PC-3 (cell line): ENCODE data around the gene CHCHD10. TPM values are rescaled to one million over a fixed set of nuclear protein-coding genes. Genes with fewer than 3 reads are reported as not detected.

ENCODE experiments used
- ATAC-seq: fragments of 200-7000 bp; cut with Tn5 transposase; 2 replicates; pipeline ENCODE4 v1.9.1; 2020; ENCODE audit warnings: mild to moderate bottlenecking, moderate library complexity
- BruUV-seq: library from RNA; stranded (reverse); fragments of 400-500 nt; replicated peaks from 2 replicates; lab custom pipeline; 2021; lab: Mats Ljungman, UMichigan
- CTCF ChIA-PET: fragments of 300-600 bp; sonication (Branson Sonifier 250); formaldehyde crosslinking; loops from one replicate; lab custom pipeline; 2022; ENCODE audit warnings: antibody characterized with exemption; lab: Charles Lee
- POLR2A ChIA-PET: fragments of 300-600 bp; sonication (Branson Sonifier 250); formaldehyde crosslinking; loops from one replicate; lab custom pipeline; 2022; ENCODE audit warnings: antibody characterized with exemption; ENCODE audit not compliant: unreplicated experiment; lab: Charles Lee
- DNase-seq: peaks from one replicate; pipeline ENCODE4 v3.0.0-alpha.2; 2015
- H2AFZ ChIP-seq: fragments of 300-600 bp; sonication (generic); 2 replicates; pipeline ENCODE4 v1.6.0; 2016; ENCODE audit warnings: antibody characterized with exemption, low read length
- H3F3A ChIP-seq: fragments of 300-600 bp; sonication (generic); one replicate; pipeline ENCODE4 v1.6.0; 2017; ENCODE audit warnings: antibody characterized with exemption, low read length, control low read depth, mild to moderate bottlenecking; ENCODE audit not compliant: unreplicated experiment
- H3K27ac ChIP-seq: fragments of 300-600 bp; sonication (generic); 2 replicates; pipeline ENCODE4 v1.5.1; 2016; ENCODE audit warnings: mild to moderate bottlenecking, low read length
- H3K27me3 ChIP-seq: fragments of 300-600 bp; sonication (generic); 2 replicates; pipeline ENCODE4 v1.6.1; 2016; ENCODE audit warnings: low read length, mixed read lengths
- H3K36me3 ChIP-seq: fragments of 300-600 bp; sonication (generic); 2 replicates; pipeline ENCODE4 v1.6.1; 2016; ENCODE audit warnings: low read depth, mixed run types, low read length, mixed read lengths
- H3K4me1 ChIP-seq: fragments of 300-600 bp; sonication (generic); 2 replicates; pipeline ENCODE4 v1.5.1; 2016; ENCODE audit warnings: low read length; ENCODE audit not compliant: insufficient read depth
- H3K4me2 ChIP-seq: fragments of 300-600 bp; sonication (generic); 2 replicates; pipeline ENCODE4 v1.6.0; 2016; ENCODE audit warnings: low read length
- H3K4me3 ChIP-seq: fragments of 300-600 bp; sonication (generic); 2 replicates; pipeline ENCODE4 v1.5.1; 2016; ENCODE audit warnings: mild to moderate bottlenecking, low read length, mixed read lengths
- H3K79me2 ChIP-seq: fragments of 300-600 bp; sonication (generic); 2 replicates; pipeline ENCODE4 v1.6.1; 2017; ENCODE audit warnings: low read length, mixed read lengths
- H3K9ac ChIP-seq: fragments of 300-600 bp; sonication (generic); 2 replicates; pipeline ENCODE4 v1.6.0; 2016; ENCODE audit warnings: mild to moderate bottlenecking, low read length
- H3K9me2 ChIP-seq: fragments of 300-600 bp; sonication (generic); replicated peaks from 2 replicates; pipeline ENCODE4 v1.6.1; 2016; ENCODE audit warnings: mixed run types, low read length, mixed read lengths
- H3K9me3 ChIP-seq: fragments of 300-600 bp; sonication (generic); 2 replicates; pipeline ENCODE4 v1.6.1; 2016; ENCODE audit warnings: low read length, mixed read lengths
- H4K20me1 ChIP-seq: fragments of 300-600 bp; sonication (generic); 2 replicates; pipeline ENCODE4 v1.6.1; 2016; ENCODE audit warnings: low read length, mixed read lengths
- EZH2 ChIP-seq: fragments of 300-600 bp; sonication (generic); IDR thresholded peaks from one replicate; pipeline ENCODE4 v1.6.1; 2017; ENCODE audit warnings: antibody characterized with exemption, mild to moderate bottlenecking, low read length; ENCODE audit not compliant: unreplicated experiment
- EZH2phosphoT487 ChIP-seq: fragments of 300-600 bp; sonication (generic); IDR thresholded peaks from 2 replicates; pipeline ENCODE4 v1.6.1; 2018; ENCODE audit warnings: mild to moderate bottlenecking, antibody characterized with exemption, low read length, borderline replicate concordance
- intact Hi-C: fragments of 100-400 bp; cut with micrococcal nuclease; formaldehyde crosslinking; loops from 2 replicates; pipeline ENCODE4 v1.9.0; 2023
- total RNA-seq: library from RNA; depleted of rRNA; stranded (reverse); fragments of >200 nt; gene quantifications from 2 replicates; pipeline ENCODE4 v1.2.3, GENCODE V29; 2014
- TF ChIP-seq, protein P1 (sequence below): fragments of 300-600 bp; sonication (generic); conservative IDR thresholded peaks from 2 replicates; pipeline ENCODE4 v1.5.1; 2017; ENCODE audit warnings: antibody characterized with exemption, low read depth, mild to moderate bottlenecking, low read length

The CHCHD10 gene
- total RNA-seq, 1 experiment from 2014 or later = 98.1 TPM

DNA sequence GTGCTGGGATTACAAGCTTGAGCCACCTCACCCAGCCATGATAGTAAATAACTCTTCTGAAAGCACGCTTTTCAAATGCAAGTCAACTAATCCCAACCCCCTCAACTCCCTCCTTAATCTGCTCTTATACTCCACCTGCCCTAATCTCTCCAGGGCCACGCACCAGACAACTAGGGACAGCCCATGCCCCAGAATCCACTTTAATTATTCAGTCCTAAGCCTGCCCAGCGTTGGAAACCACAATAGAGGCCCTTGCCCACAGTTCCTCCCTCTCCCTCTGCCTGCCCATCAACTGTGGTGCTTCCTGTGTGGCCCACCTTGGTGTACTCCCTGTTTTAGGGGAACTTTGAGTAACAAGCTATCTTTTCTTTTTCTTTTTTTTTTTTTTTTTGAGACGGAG is 10.9 kb downstream of the CHCHD10 start:
- Histone ChIP-seq H3K9ac (no peak overlapping the region), H3K27me3 (no peaks in the 10 kb centered on the region), H3K4me2 (no peak overlapping the region), H3K9me3 (no peaks in the 10 kb centered on the region), H2AFZ (no peak overlapping the region), H3K79me2 (no peaks in the 10 kb centered on the region), H3K4me1 (no peaks in the 10 kb centered on the region), H4K20me1 (no peaks in the 10 kb centered on the region), H3K4me3 (no peak overlapping the region), H3K27ac (no peak overlapping the region), H3K9me2 (no peaks in the 10 kb centered on the region), H3K36me3 (no peaks in the 10 kb centered on the region), H3F3A (no peaks in the 10 kb centered on the region)
- ATAC-seq (no peak), DNase-seq (no peak)
- TF ChIP-seq EZH2phosphoT487 (no peak), EZH2 (no peak)
- TF ChIP-seq, protein P1, sequence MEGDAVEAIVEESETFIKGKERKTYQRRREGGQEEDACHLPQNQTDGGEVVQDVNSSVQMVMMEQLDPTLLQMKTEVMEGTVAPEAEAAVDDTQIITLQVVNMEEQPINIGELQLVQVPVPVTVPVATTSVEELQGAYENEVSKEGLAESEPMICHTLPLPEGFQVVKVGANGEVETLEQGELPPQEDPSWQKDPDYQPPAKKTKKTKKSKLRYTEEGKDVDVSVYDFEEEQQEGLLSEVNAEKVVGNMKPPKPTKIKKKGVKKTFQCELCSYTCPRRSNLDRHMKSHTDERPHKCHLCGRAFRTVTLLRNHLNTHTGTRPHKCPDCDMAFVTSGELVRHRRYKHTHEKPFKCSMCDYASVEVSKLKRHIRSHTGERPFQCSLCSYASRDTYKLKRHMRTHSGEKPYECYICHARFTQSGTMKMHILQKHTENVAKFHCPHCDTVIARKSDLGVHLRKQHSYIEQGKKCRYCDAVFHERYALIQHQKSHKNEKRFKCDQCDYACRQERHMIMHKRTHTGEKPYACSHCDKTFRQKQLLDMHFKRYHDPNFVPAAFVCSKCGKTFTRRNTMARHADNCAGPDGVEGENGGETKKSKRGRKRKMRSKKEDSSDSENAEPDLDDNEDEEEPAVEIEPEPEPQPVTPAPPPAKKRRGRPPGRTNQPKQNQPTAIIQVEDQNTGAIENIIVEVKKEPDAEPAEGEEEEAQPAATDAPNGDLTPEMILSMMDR = no peak
- intact Hi-C loops = no loop called here
- ChIA-PET CTCF (no interaction called here), POLR2A (no interaction called here)
- no TSS peak for BruUV-seq

DNA sequence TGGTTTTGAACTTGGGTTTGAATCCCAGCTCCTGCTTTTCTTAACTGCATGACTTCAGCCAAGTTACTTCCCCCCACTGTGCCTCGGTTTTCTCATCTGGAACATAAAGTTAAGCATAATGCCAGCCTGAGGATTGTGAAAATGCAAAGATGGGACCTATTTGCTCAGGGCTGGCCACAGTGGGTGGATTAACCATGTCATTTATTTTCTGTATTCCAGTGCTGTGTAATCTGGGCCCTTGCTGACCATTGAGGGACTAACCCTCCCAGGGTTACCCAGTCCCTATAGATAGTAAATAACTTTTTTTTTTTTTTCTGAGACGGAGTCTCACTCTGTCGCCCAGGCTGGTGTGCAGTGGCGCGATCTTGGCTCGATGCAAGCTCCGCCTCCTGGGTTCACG is 12.1 kb downstream of the CHCHD10 start:
- Histone ChIP-seq H3K79me2 (no peaks in the 10 kb centered on the region), H3K9ac (no peak overlapping the region), H3F3A (no peaks in the 10 kb centered on the region), H3K9me2 (no peaks in the 10 kb centered on the region), H3K27me3 (no peaks in the 10 kb centered on the region), H4K20me1 (no peaks in the 10 kb centered on the region), H2AFZ (no peak overlapping the region), H3K4me3 (no peak overlapping the region), H3K9me3 (no peaks in the 10 kb centered on the region), H3K36me3 (no peaks in the 10 kb centered on the region), H3K4me1 (peaks cover 5% of the 10 kb centered on the region), H3K4me2 (no peak overlapping the region), H3K27ac (no peak overlapping the region)
- TF ChIP-seq, protein P1 = no peak
- no peak for TF ChIP-seq EZH2
- no peak for TF ChIP-seq EZH2phosphoT487
- POLR2A ChIA-PET = no interaction called here
- DNase-seq = no peak
- CTCF ChIA-PET = no interaction called here
- intact Hi-C loops = no loop called here
- no peak for ATAC-seq
- BruUV-seq = no TSS peak

DNA sequence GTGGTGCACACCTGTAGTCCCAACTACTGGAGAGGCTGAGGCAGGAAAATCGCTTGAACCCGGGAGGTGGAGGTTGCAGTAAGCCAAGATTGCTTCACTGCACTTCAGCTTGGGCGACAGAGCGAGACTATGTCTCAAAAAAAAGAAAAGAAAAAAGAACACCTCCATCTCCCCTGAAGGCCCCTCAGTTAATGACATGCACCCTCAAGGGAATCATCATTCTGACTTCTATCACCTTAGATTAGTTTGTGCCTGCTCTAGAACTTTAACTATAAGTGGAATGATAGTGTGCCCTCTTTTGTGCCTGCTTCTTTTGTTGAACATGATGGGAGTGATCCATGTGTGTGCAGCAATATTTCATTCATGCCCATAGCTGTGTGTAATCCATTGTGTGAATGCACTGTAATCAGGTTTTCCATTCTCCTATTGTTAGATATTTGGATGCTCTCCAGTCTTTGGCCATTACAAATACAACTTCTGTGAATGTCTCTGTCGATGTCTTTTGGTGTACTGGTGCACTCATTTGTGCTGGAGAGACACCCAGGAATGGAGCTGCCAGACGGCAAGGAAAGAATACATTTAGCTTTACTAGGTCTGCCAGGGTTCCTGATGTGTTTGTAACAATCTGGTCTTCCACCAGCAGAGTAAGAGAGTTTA is 12.7 kb downstream of the CHCHD10 start:
- Histone ChIP-seq H4K20me1 (no peaks in the 10 kb centered on the region), H3K4me1 (peaks cover 5% of the 10 kb centered on the region), H3K27ac (no peak overlapping the region), H3K4me2 (no peak overlapping the region), H3F3A (no peaks in the 10 kb centered on the region), H3K79me2 (no peaks in the 10 kb centered on the region), H3K27me3 (no peaks in the 10 kb centered on the region), H2AFZ (no peak overlapping the region), H3K9ac (no peak overlapping the region), H3K9me2 (no peaks in the 10 kb centered on the region), H3K9me3 (no peaks in the 10 kb centered on the region), H3K36me3 (no peaks in the 10 kb centered on the region), H3K4me3 (no peak overlapping the region)
- ATAC-seq (no peak), DNase-seq (no peak)
- CTCF ChIA-PET = no interaction called here
- POLR2A ChIA-PET = no interaction called here
- no peak for TF ChIP-seq EZH2
- no peak for TF ChIP-seq EZH2phosphoT487
- TF ChIP-seq, protein P1 = no peak
- no TSS peak for BruUV-seq
- intact Hi-C loops = no loop called here
